GM12878 (cell line): ENCODE measurements around the gene AZGP1. TPM values are rescaled to one million over a fixed set of nuclear protein-coding genes. Genes with fewer than 3 reads are reported as not detected.

Source experiments
- ATAC-seq: fragments of 200-7000 bp; cut with Tn5 transposase; 3 replicates; pipeline ENCODE4 v1.9.1; 2020; ENCODE audit warnings: mild to moderate bottlenecking, moderate library complexity
- BruUV-seq: library from RNA; stranded (reverse); fragments of 400-500 nt; replicated peaks from 2 replicates; lab custom pipeline; 2021; lab: Mats Ljungman, UMichigan
- CTCF ChIA-PET: fragments of 300-600 bp; sonication (Branson Sonifier 250); formaldehyde crosslinking; extraction: SDS; loops from one replicate; lab custom pipeline; 2021; ENCODE audit warnings: inconsistent platforms; lab: Yijun Ruan, JAX
- POLR2A ChIA-PET: fragments of 350-600 bp; formaldehyde crosslinking; extraction: SDS; loops from one replicate; lab custom pipeline; 2021; ENCODE audit warnings: inconsistent platforms; lab: Charles Lee
- RAD21 ChIA-PET: fragments of 300-600 bp; sonication (Branson Sonifier 250); formaldehyde crosslinking; loops from one replicate; lab custom pipeline; 2023; ENCODE audit warnings: antibody characterized with exemption; ENCODE audit not compliant: unreplicated experiment; lab: Charles Lee
- SMC1A ChIA-PET: fragments of 300-600 bp; sonication (Branson Sonifier 250); formaldehyde crosslinking; loops from one replicate; lab custom pipeline; 2023; ENCODE audit not compliant: unreplicated experiment, uncharacterized antibody; lab: Charles Lee
- DNase-seq: peaks from one replicate; pipeline ENCODE4 v3.0.0-alpha.2; 2011; ENCODE audit warnings: low read depth, low spot score
- FAIRE-seq: peaks from 3 replicates; lab custom pipeline; 2011; peaks lifted over from hg19 to GRCh38; lab: Jason Lieb, UNC
- H2AFZ ChIP-seq: 2 replicates; pipeline ENCODE4 v1.6.0; 2011; ENCODE audit warnings: low read depth, low read length, control low read depth; ENCODE audit not compliant: control insufficient read depth
- H3K27ac ChIP-seq: 2 replicates; pipeline ENCODE4 v1.5.1; 2011; ENCODE audit warnings: control low read depth; ENCODE audit not compliant: control insufficient read depth, insufficient read depth
- H3K27me3 ChIP-seq, 2 experiments: replicated peaks in 1 of 2; 2 replicates each; pipeline versions ENCODE4 v1.6.0 to v1.6.1; 2011; ENCODE audit warnings: low read length in 1 of 2; ENCODE audit not compliant: control insufficient read depth in 2 of 2, insufficient read depth in 2 of 2
- H3K36me3 ChIP-seq, 2 experiments: 2 replicates each; pipeline ENCODE4 v1.5.1; 2011; ENCODE audit warnings: low read length in 1 of 2; ENCODE audit not compliant: control insufficient read depth in 2 of 2, insufficient read depth in 2 of 2
- H3K4me1 ChIP-seq: 2 replicates; pipeline ENCODE4 v1.6.1; 2011; ENCODE audit warnings: mild to moderate bottlenecking, low read length, moderate library complexity, mixed read lengths; ENCODE audit not compliant: control insufficient read depth, insufficient read depth
- H3K4me2 ChIP-seq: 2 replicates; pipeline ENCODE4 v1.6.0; 2011; ENCODE audit warnings: control low read depth; ENCODE audit not compliant: control insufficient read depth, insufficient read depth
- H3K4me3 ChIP-seq: fragments of 200-600 bp; sonication (generic); 2 replicates; pipeline ENCODE4 v1.5.1; 2016
- H3K79me2 ChIP-seq: 2 replicates; pipeline ENCODE4 v1.6.0; 2011; ENCODE audit warnings: low read length; ENCODE audit not compliant: control insufficient read depth, insufficient read depth
- H3K9ac ChIP-seq: 2 replicates; pipeline ENCODE4 v1.8.0; 2011; ENCODE audit warnings: low read length, control low read depth, mixed read lengths; ENCODE audit not compliant: control insufficient read depth, insufficient read depth
- H3K9me3 ChIP-seq: replicated peaks from 3 replicates; pipeline ENCODE4 v1.5.1; 2011; ENCODE audit warnings: mild to moderate bottlenecking, low read length; ENCODE audit not compliant: control insufficient read depth, insufficient read depth
- H4K20me1 ChIP-seq: 2 replicates; pipeline ENCODE4 v1.6.0; 2011; ENCODE audit not compliant: control insufficient read depth, insufficient read depth
- CHD1 ChIP-seq: IDR thresholded peaks from 2 replicates; pipeline ENCODE4 v1.6.1; 2012; ENCODE audit warnings: low read depth, low read length, improper control_type of control experiment
- HSF1 ChIP-seq: fragments of 150-350 bp; IDR thresholded peaks from 2 replicates; pipeline ENCODE4 v1.6.1; 2014; ENCODE audit warnings: mild to moderate bottlenecking, low read depth, low read length
- IKZF1 ChIP-seq: fragments of 450-650 bp; conservative IDR thresholded peaks from 2 replicates; pipeline ENCODE4 v1.6.1; 2017; ENCODE audit warnings: antibody characterized with exemption, mild to moderate bottlenecking
- MTA3 ChIP-seq: IDR thresholded peaks from 2 replicates; pipeline ENCODE4 v1.6.1; 2012; ENCODE audit warnings: low read length, inconsistent platforms, borderline replicate concordance
- NFXL1 ChIP-seq: fragments of 450-650 bp; IDR thresholded peaks from 2 replicates; pipeline ENCODE4 v1.6.1; 2017; ENCODE audit warnings: antibody characterized with exemption, mild to moderate bottlenecking, borderline replicate concordance
- NR2C2 ChIP-seq: IDR thresholded peaks from 2 replicates; pipeline ENCODE4 v1.6.1; 2011; ENCODE audit warnings: borderline replicate concordance, low read depth; ENCODE audit not compliant: control insufficient read depth, insufficient read length
- RAD21 ChIP-seq: IDR thresholded peaks from 2 replicates; pipeline ENCODE4 v1.6.1; 2011; ENCODE audit warnings: mild to moderate bottlenecking, low read depth, low read length, moderate library complexity; ENCODE audit not compliant: insufficient read depth
- RAD51 ChIP-seq: fragments of 450-650 bp; IDR thresholded peaks from 2 replicates; pipeline ENCODE4 v1.6.1; 2016; ENCODE audit warnings: moderate library complexity, mild to moderate bottlenecking, inconsistent platforms
- REST ChIP-seq: IDR thresholded peaks from 2 replicates; pipeline ENCODE4 v1.6.1; 2012; ENCODE audit warnings: mild to moderate bottlenecking, low read depth, low read length
- TBL1XR1 ChIP-seq: IDR thresholded peaks from 2 replicates; pipeline ENCODE4 v1.6.1; 2012; ENCODE audit warnings: low read depth, low read length, improper control_type of control experiment
- USF1 ChIP-seq: IDR thresholded peaks from 2 replicates; pipeline ENCODE4 v1.6.1; 2011; ENCODE audit warnings: borderline replicate concordance, low read depth, mild to moderate bottlenecking, moderate library complexity, mixed read lengths, low read length; ENCODE audit not compliant: insufficient read depth; ENCODE audit errors: extremely low read length
- YBX1 ChIP-seq: fragments of 450-650 bp; IDR thresholded peaks from 2 replicates; pipeline ENCODE4 v1.6.1; 2016; ENCODE audit warnings: antibody characterized with exemption
- ZNF24 ChIP-seq: fragments of 450-650 bp; IDR thresholded peaks from 2 replicates; pipeline ENCODE4 v1.6.1; 2017; ENCODE audit warnings: antibody characterized with exemption, mild to moderate bottlenecking
- WGBS: methylation state at CpG from one replicate; pipeline ENCODE4 v1.1.6; 2016; ENCODE audit warnings: low lambda C conversion rate; ENCODE audit not compliant: insufficient replicate concordance, insufficient coverage; ENCODE audit errors: missing lambda C conversion rate; 5-methylcytosine and 5-hydroxymethylcytosine counted together
- in situ Hi-C: fragments of 300-500 bp; cut with MboI; formaldehyde crosslinking; loops from 9 replicates; pipeline ENCODE4 v1.14.3; 2018; ENCODE audit warnings: mixed read lengths
- intact Hi-C: fragments of 100-400 bp; cut with micrococcal nuclease; formaldehyde crosslinking; loops from one replicate; pipeline ENCODE4 v1.14.2; 2022; ENCODE audit not compliant: unreplicated experiment
- polyA plus RNA-seq, 11 experiments: library from polyadenylated mRNA; depleted of rRNA in 4 of 11; unstranded in 6 of 11; stranded (reverse) in 5 of 11; fragments of >200 nt; fragmentation: Nextera tagmentation in 4 of 11; fragmentation: Illumina TruSeq in 1 of 11; extraction: Ambion mirVana in 4 of 11; extraction: Trizol in 1 of 11; gene quantifications; 1 replicate in 1 of 11; 2 replicates in 10 of 11; pipeline versions ENCODE4 v1.2.1 to v1.2.3, GENCODE V29; 2011 to 2016; ENCODE audit warnings: inconsistent platforms in 2 of 11, missing spikeins in 2 of 11, low read depth in 1 of 11
- total RNA-seq, 4 experiments: library from RNA; depleted of rRNA in 3 of 4; stranded (reverse); fragments of >200 nt in 3 of 4; fragmentation: Illumina TruSeq in 1 of 4; extraction: Trizol in 1 of 4; gene quantifications; 2 replicates each; pipeline versions ENCODE4 v1.2.1 to v1.2.3, GENCODE V29; 2013 to 2021
- TF ChIP-seq, protein P1 (sequence below), 3 experiments: IDR thresholded peaks in 2 of 3; conservative IDR thresholded peaks in 1 of 3; 2 replicates each; pipeline ENCODE4 v1.5.1; 2011; ENCODE audit warnings: low read depth in 3 of 3, low read length in 3 of 3, mild to moderate bottlenecking in 3 of 3, control low read depth in 2 of 3, moderate library complexity in 2 of 3, inconsistent platforms in 1 of 3, mixed read lengths in 1 of 3; ENCODE audit not compliant: control insufficient read depth in 2 of 3, insufficient read depth in 1 of 3; ENCODE audit errors: extremely low read depth in 1 of 3

AZGP1 gene
- total and polyA plus RNA-seq, 10 of the 15 experiments (the other 5 are each of a cell fraction or from before 2014, with no cell fraction given) = 0.18 to 0.64 (median 0.29) TPM; not detected in 5

DNA sequence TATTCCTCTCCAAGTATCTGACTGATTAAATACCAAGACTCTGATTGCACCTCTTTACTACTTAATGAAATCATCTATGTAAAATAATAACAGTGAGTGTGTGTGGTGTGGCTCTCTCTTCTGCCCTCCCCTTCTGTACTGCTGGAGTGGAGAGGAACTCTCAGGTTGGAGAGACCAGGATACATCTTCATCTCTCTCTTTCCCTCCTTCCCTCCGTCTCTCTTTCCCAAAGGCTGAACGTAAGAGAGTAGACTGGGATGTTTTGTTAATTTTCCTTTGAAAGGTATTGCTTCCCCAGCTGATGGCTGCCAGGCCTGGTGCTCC, 46.1 kb downstream of the AZGP1 start (continued):
- TF ChIP-seq NFXL1 (no peak), REST (no peak), YBX1 (no peak)
- TF ChIP-seq, all 136 proteins: peak for 0

- intact Hi-C loops = no loop called here
- peak; percentile 81 for ATAC-seq
- TF ChIP-seq NR2C2 (no peak), TBL1XR1 (no peak), RAD21 (0 out of 2 replicates have a peak, but pooled peaks have one; percentile 18), MTA3 (no peak), HSF1 (no peak), RAD51 (0 out of 2 replicates have a peak, but pooled peaks have one; percentile 15), CHD1 (no peak), IKZF1 (no peak), USF1 (peak; percentile 8), ZNF24 (no peak)
- TF ChIP-seq, protein P1, sequence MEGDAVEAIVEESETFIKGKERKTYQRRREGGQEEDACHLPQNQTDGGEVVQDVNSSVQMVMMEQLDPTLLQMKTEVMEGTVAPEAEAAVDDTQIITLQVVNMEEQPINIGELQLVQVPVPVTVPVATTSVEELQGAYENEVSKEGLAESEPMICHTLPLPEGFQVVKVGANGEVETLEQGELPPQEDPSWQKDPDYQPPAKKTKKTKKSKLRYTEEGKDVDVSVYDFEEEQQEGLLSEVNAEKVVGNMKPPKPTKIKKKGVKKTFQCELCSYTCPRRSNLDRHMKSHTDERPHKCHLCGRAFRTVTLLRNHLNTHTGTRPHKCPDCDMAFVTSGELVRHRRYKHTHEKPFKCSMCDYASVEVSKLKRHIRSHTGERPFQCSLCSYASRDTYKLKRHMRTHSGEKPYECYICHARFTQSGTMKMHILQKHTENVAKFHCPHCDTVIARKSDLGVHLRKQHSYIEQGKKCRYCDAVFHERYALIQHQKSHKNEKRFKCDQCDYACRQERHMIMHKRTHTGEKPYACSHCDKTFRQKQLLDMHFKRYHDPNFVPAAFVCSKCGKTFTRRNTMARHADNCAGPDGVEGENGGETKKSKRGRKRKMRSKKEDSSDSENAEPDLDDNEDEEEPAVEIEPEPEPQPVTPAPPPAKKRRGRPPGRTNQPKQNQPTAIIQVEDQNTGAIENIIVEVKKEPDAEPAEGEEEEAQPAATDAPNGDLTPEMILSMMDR (IDR thresholded peaks at IDR 0.05 in 2 of 3, conservative IDR thresholded peaks at IDR 0.05 in 1 of 3; ENCODE audit: control insufficient read depth in 2 of 3, extremely low read depth in 1 of 3, insufficient read depth in 1 of 3, low read depth in 3 of 3, low read length in 3 of 3) = peak in 2 of 3 experiments; percentile 14 to 31; a peak in 4 of 6 replicates
Observed at GRCh38 chr7:99928994-99929729, 46.7 kb downstream of the AZGP1 start, which contains the start of gene GJC3. GJC3 (minus strand) TSS chr7:99929620; CDS start chr7:99929620, 0 bp downstream.

More at GRCh38 chr7:99928994-99929729, 46.7 kb downstream of the AZGP1 start, which contains the start of gene GJC3:
- no peaks in the 10 kb centered on the region for H3K9me3 ChIP-seq
- DNase-seq (no peak), FAIRE-seq (no peak)
- CTCF ChIA-PET = interaction anchor here (2.0 kb wide), 1 partner anchor 15 kb away, joined by 8 read pairs; no protein-coding TSS in a partner anchor
- no peaks in the 10 kb centered on the region for H3K36me3 ChIP-seq
- H3K4me2 ChIP-seq = peak within 1 kb of the TSS; percentile 47
- RAD21 ChIA-PET = interaction anchor here (0.6 to 1.0 kb wide), 2 partner anchors 16 to 59 kb away, joined by 4 read pairs; no protein-coding TSS in a partner anchor
- in situ Hi-C loops = no loop called here
- no peak within 1 kb of the TSS for H3K9ac ChIP-seq
- peaks cover 4 to 5% of the 10 kb centered on the region in 2 experiments; a peak in 3 of 4 replicates for H3K27me3 ChIP-seq
- POLR2A ChIA-PET = no interaction called here
- no peaks in the 10 kb centered on the region for H3K79me2 ChIP-seq
- SMC1A ChIA-PET = no interaction called here
- no peaks in the 10 kb centered on the region for H3K4me1 ChIP-seq
- 11% methylated on average over 22 of the region's 22 CpGs for WGBS
- no peak within 1 kb of the TSS for H3K27ac ChIP-seq
- BruUV-seq = no TSS peak
- H2AFZ ChIP-seq = no peak within 1 kb of the TSS
- no peak within 1 kb of the TSS for H3K4me3 ChIP-seq
- H4K20me1 ChIP-seq = no peaks in the 10 kb centered on the region
